SK-N-SH treated with all-trans-retinoic acid at 6 μM for 48 hours (cell line): ENCODE results near the gene CHMP1B.

Experiments
- ATAC-seq: fragments of 200-7000 bp; cut with Tn5 transposase; 3 replicates; pipeline ENCODE4 v1.9.1; 2020; ENCODE audit warnings: mild to moderate bottlenecking, moderate library complexity
- ARNTL ChIP-seq: fragments of 450-650 bp; formaldehyde crosslinking; IDR thresholded peaks from 2 replicates; pipeline ENCODE4 v1.5.0; 2020; ENCODE audit warnings: low read depth, mild to moderate bottlenecking, moderate library complexity, borderline replicate concordance
- BACH2 ChIP-seq: fragments of 250-450 bp; sonication (Bioruptor Pico); IDR thresholded peaks from 2 replicates; pipeline ENCODE4 v1.9.0; 2021; ENCODE audit warnings: mild to moderate bottlenecking, borderline replicate concordance
- CSDC2 ChIP-seq: fragments of 250-450 bp; sonication (Bioruptor Pico); IDR thresholded peaks from 2 replicates; pipeline ENCODE4 v1.5.0; 2020; ENCODE audit warnings: mild to moderate bottlenecking, moderate library complexity
- ESRRG ChIP-seq: fragments of 250-450 bp; sonication (Bioruptor Pico); IDR thresholded peaks from 2 replicates; pipeline ENCODE4 v1.6.1; 2021; ENCODE audit warnings: mild to moderate bottlenecking
- GLIS3 ChIP-seq: fragments of 250-450 bp; sonication (Bioruptor Pico); IDR thresholded peaks from 2 replicates; pipeline ENCODE4 v1.5.0; 2020; ENCODE audit warnings: mild to moderate bottlenecking, moderate library complexity
- ISL1 ChIP-seq: fragments of 250-450 bp; sonication (Bioruptor Pico); IDR thresholded peaks from 2 replicates; pipeline ENCODE4 v2.1.2; 2022; ENCODE audit warnings: mild to moderate bottlenecking, moderate library complexity
- OSR1 ChIP-seq: fragments of 250-450 bp; sonication (Bioruptor Pico); IDR thresholded peaks from 2 replicates; pipeline ENCODE4 v1.8.0; 2022; ENCODE audit warnings: moderate library complexity, mild to moderate bottlenecking, inconsistent platforms
- PPARA ChIP-seq: fragments of 250-450 bp; sonication (Bioruptor Pico); IDR thresholded peaks from 2 replicates; pipeline ENCODE4 v1.5.0; 2020; ENCODE audit warnings: mild to moderate bottlenecking, borderline replicate concordance
- RARB ChIP-seq: fragments of 250-450 bp; sonication (Bioruptor Pico); IDR thresholded peaks from 2 replicates; pipeline ENCODE4 v1.8.0; 2021; ENCODE audit warnings: mild to moderate bottlenecking, moderate library complexity
- SNAI2 ChIP-seq: fragments of 250-450 bp; sonication (Bioruptor Pico); IDR thresholded peaks from 2 replicates; pipeline ENCODE4 v1.5.0; 2020; ENCODE audit warnings: mild to moderate bottlenecking, moderate library complexity
- TCF4 ChIP-seq: fragments of 250-450 bp; sonication (Bioruptor Pico); IDR thresholded peaks from 2 replicates; pipeline ENCODE4 v1.8.0; 2021; ENCODE audit warnings: mild to moderate bottlenecking, moderate library complexity, borderline replicate concordance
- TOX ChIP-seq: fragments of 250-450 bp; sonication (Bioruptor Pico); IDR thresholded peaks from 2 replicates; pipeline ENCODE4 v1.8.0; 2021; ENCODE audit warnings: mild to moderate bottlenecking, moderate library complexity, borderline replicate concordance
- ZC3H10 ChIP-seq: fragments of 250-450 bp; sonication (Bioruptor Pico); IDR thresholded peaks from 2 replicates; pipeline ENCODE4 v1.5.1; 2021; ENCODE audit warnings: mild to moderate bottlenecking, moderate library complexity
- ZFP3 ChIP-seq: fragments of 250-450 bp; sonication (Bioruptor Pico); IDR thresholded peaks from 2 replicates; pipeline ENCODE4 v1.5.0; 2020; ENCODE audit warnings: mild to moderate bottlenecking, moderate library complexity
- ZFP30 ChIP-seq: fragments of 450-650 bp; formaldehyde crosslinking; IDR thresholded peaks from 2 replicates; pipeline ENCODE4 v1.5.0; 2022; ENCODE audit warnings: mild to moderate bottlenecking, moderate library complexity
- ZNF565 ChIP-seq: fragments of 450-650 bp; formaldehyde crosslinking; conservative IDR thresholded peaks from 2 replicates; pipeline ENCODE4 v1.5.0; 2020; ENCODE audit warnings: low read depth, mild to moderate bottlenecking, moderate library complexity
- ZNF70 ChIP-seq: fragments of 450-650 bp; formaldehyde crosslinking; IDR thresholded peaks from 2 replicates; pipeline ENCODE4 v1.5.0; 2020; ENCODE audit warnings: mild to moderate bottlenecking, moderate library complexity
- ZNF8 ChIP-seq: fragments of 450-650 bp; formaldehyde crosslinking; IDR thresholded peaks from 2 replicates; pipeline ENCODE4 v1.5.0; 2020; ENCODE audit warnings: mild to moderate bottlenecking, moderate library complexity
- TF ChIP-seq, protein P1 (sequence below): fragments of 250-450 bp; sonication (Bioruptor Pico); IDR thresholded peaks from 2 replicates; pipeline ENCODE4 v1.8.0; 2021; ENCODE audit warnings: low read depth, mild to moderate bottlenecking, moderate library complexity, borderline replicate concordance
- TF ChIP-seq, protein P2 (sequence below): fragments of 250-450 bp; sonication (Bioruptor Pico); IDR thresholded peaks from 2 replicates; pipeline ENCODE4 v1.5.0; 2020; ENCODE audit warnings: mild to moderate bottlenecking, moderate library complexity
- TF ChIP-seq, protein P3 (sequence below): fragments of 250-450 bp; sonication (Bioruptor Pico); IDR thresholded peaks from 2 replicates; pipeline ENCODE4 v1.5.1; 2021; ENCODE audit warnings: mild to moderate bottlenecking, moderate library complexity
- TF ChIP-seq, protein P4 (sequence below): fragments of 250-450 bp; sonication (Bioruptor Pico); IDR thresholded peaks from 2 replicates; pipeline ENCODE4 v1.8.0; 2020; ENCODE audit warnings: mild to moderate bottlenecking, moderate library complexity, borderline replicate concordance

Gene CHMP1B

DNA sequence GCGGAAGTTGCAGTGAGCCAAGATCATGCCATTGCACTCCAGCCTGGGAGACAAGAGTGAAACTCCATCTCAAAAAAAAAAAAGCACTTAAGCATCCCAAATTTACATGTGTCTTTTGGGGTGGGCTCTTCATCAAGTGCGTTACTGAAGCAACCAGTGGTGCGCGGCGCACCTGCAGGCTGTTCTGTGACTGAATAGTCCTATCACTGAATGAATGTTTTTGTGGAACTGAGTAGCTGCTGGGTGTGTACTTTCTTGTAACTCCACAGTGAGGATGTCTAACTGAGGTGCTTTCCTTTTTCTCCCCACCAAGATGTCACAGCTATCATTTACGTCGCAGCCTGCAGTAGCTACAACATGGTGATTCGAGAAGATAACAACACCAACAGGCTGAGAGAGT is 17.0 kb downstream of the CHMP1B start:
- TF ChIP-seq GLIS3 (CRISPR knock-in tag) (no peak), OSR1 (CRISPR knock-in tag) (no peak), BACH2 (CRISPR knock-in tag) (no peak)
- TF ChIP-seq, protein P1, sequence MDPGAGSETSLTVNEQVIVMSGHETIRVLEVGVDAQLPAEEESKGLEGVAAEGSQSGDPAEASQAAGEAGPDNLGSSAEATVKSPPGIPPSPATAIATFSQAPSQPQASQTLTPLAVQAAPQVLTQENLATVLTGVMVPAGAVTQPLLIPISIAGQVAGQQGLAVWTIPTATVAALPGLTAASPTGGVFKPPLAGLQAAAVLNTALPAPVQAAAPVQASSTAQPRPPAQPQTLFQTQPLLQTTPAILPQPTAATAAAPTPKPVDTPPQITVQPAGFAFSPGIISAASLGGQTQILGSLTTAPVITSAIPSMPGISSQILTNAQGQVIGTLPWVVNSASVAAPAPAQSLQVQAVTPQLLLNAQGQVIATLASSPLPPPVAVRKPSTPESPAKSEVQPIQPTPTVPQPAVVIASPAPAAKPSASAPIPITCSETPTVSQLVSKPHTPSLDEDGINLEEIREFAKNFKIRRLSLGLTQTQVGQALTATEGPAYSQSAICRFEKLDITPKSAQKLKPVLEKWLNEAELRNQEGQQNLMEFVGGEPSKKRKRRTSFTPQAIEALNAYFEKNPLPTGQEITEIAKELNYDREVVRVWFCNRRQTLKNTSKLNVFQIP (CRISPR knock-in tag), result no peak
- ATAC-seq, result no peak

DNA sequence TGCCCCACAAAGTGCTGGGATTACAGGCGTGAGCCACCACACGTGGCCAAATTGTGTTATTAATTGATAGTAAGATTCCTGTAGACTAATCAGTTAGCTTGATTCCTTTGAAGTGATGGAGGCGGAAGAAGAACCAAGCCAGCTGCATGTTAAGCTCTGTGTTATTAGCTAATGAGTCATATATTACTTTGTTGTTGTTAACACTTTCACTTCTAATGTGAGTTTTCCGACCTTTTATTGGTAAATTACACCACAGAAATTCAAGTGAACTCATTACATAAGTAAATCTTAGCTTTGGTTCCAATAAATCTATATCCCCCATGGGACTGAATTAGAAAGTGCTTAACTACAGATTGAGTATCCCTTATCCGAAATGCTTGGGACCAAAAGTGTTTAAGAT is 20.3 kb downstream of the CHMP1B start:
- no peak for TF ChIP-seq ESRRG (CRISPR knock-in tag)
- TF ChIP-seq OSR1 (CRISPR knock-in tag), result no peak
- TF ChIP-seq, all 23 proteins: peak for 0
- no peak for ATAC-seq

DNA sequence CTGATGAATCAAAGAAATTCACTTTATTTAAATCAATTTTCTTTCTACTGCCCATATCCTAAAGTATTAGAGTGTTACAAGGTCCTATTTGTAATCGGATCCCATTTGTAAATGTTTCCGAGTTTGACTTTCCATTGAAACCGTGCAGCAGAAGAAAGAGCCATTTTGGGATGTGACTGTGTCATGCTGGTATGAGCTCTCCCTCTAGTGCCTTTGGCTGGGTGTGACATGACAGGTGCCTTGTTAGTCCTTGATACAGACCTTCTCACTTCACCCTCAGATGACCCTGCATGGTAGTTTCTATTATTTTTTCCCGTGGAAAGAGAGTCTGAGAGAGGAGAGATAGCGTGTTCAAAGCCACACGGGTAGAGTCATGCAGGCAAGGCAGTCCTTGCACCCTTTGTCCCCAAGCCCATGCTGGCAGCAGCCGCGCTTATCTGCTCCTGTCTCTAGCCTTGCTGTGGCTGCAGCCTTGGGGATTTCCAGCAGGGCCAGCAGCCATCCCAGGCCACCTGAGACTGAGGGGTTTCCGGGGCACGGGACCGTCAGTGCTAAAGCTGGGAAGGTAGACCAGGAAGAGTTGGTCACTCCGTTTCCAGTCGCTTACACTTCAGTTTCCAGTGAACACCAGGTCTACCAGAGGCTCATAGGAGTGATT is 21.4 kb downstream of the CHMP1B start:
- peak; percentile 76 for ATAC-seq
- TF ChIP-seq ZNF70 (CRISPR knock-in tag), result no peak
- TF ChIP-seq ISL1 (CRISPR knock-in tag), result no peak
- no peak for TF ChIP-seq OSR1 (CRISPR knock-in tag)
- TF ChIP-seq, protein P2, sequence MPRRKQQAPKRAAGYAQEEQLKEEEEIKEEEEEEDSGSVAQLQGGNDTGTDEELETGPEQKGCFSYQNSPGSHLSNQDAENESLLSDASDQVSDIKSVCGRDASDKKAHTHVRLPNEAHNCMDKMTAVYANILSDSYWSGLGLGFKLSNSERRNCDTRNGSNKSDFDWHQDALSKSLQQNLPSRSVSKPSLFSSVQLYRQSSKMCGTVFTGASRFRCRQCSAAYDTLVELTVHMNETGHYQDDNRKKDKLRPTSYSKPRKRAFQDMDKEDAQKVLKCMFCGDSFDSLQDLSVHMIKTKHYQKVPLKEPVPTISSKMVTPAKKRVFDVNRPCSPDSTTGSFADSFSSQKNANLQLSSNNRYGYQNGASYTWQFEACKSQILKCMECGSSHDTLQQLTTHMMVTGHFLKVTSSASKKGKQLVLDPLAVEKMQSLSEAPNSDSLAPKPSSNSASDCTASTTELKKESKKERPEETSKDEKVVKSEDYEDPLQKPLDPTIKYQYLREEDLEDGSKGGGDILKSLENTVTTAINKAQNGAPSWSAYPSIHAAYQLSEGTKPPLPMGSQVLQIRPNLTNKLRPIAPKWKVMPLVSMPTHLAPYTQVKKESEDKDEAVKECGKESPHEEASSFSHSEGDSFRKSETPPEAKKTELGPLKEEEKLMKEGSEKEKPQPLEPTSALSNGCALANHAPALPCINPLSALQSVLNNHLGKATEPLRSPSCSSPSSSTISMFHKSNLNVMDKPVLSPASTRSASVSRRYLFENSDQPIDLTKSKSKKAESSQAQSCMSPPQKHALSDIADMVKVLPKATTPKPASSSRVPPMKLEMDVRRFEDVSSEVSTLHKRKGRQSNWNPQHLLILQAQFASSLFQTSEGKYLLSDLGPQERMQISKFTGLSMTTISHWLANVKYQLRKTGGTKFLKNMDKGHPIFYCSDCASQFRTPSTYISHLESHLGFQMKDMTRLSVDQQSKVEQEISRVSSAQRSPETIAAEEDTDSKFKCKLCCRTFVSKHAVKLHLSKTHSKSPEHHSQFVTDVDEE (CRISPR knock-in tag), result no peak
- TF ChIP-seq TCF4 (CRISPR knock-in tag), result no peak
- no peak for TF ChIP-seq GLIS3 (CRISPR knock-in tag)
- TF ChIP-seq ZFP3, result no peak
- TF ChIP-seq BACH2 (CRISPR knock-in tag), result no peak
- no peak for TF ChIP-seq SNAI2 (CRISPR knock-in tag)
- TF ChIP-seq ESRRG (CRISPR knock-in tag), result no peak
- TF ChIP-seq RARB, result no peak
- no peak for TF ChIP-seq TOX (CRISPR knock-in tag)
- TF ChIP-seq, protein P3, sequence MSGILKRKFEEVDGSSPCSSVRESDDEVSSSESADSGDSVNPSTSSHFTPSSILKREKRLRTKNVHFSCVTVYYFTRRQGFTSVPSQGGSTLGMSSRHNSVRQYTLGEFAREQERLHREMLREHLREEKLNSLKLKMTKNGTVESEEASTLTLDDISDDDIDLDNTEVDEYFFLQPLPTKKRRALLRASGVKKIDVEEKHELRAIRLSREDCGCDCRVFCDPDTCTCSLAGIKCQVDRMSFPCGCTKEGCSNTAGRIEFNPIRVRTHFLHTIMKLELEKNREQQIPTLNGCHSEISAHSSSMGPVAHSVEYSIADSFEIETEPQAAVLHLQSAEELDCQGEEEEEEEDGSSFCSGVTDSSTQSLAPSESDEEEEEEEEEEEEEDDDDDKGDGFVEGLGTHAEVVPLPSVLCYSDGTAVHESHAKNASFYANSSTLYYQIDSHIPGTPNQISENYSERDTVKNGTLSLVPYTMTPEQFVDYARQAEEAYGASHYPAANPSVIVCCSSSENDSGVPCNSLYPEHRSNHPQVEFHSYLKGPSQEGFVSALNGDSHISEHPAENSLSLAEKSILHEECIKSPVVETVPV (CRISPR knock-in tag), result no peak
- TF ChIP-seq ARNTL (CRISPR knock-in tag), result no peak
- TF ChIP-seq ZC3H10 (CRISPR knock-in tag), result no peak
- no peak for TF ChIP-seq CSDC2 (CRISPR knock-in tag)
- no peak for TF ChIP-seq ZNF8 (CRISPR knock-in tag)
- TF ChIP-seq PPARA (CRISPR knock-in tag), result no peak
- TF ChIP-seq ZNF565 (CRISPR knock-in tag), result no peak

DNA sequence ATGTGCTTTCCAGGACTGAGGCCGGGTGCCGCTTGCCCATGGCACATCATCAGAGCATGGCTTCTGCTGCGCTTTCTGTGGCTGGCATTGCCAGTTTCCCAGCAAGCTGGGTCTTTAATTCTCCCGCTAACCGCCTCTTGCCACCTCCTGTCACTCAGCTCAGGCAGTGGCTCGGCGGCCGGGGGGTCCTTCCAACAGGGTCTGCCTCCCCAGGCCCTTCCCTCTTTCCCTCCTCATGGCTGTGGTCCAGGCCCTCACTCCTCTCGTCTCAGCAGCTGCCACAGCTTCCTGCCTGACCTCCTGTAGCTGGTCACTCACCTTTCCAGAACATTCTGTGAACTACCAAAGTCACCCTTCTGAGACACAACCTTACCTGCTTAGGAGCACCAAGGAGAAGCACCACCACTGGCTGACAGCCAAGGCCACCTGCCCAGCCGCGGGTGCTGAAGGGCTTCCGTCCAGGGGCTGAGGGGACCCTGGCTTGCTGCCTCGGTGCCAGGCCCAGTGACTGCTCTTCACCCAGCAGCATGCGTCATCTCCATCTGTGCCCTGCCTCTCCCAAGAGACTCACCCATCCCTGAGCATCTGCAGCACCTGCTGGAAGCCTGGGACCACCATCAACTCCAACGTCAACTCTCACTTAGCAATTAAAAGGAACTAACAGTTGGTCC is 22.6 kb downstream of the CHMP1B start:
- no peak for TF ChIP-seq ZNF70 (CRISPR knock-in tag)
- TF ChIP-seq TOX (CRISPR knock-in tag), result no peak
- TF ChIP-seq, protein P4, sequence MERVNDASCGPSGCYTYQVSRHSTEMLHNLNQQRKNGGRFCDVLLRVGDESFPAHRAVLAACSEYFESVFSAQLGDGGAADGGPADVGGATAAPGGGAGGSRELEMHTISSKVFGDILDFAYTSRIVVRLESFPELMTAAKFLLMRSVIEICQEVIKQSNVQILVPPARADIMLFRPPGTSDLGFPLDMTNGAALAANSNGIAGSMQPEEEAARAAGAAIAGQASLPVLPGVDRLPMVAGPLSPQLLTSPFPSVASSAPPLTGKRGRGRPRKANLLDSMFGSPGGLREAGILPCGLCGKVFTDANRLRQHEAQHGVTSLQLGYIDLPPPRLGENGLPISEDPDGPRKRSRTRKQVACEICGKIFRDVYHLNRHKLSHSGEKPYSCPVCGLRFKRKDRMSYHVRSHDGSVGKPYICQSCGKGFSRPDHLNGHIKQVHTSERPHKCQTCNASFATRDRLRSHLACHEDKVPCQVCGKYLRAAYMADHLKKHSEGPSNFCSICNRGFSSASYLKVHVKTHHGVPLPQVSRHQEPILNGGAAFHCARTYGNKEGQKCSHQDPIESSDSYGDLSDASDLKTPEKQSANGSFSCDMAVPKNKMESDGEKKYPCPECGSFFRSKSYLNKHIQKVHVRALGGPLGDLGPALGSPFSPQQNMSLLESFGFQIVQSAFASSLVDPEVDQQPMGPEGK (CRISPR knock-in tag), result no peak
- TF ChIP-seq ZC3H10 (CRISPR knock-in tag), result no peak
- TF ChIP-seq, protein P1 (CRISPR knock-in tag), result no peak
- TF ChIP-seq, protein P2 (CRISPR knock-in tag), result no peak
- TF ChIP-seq ZNF565 (CRISPR knock-in tag), result no peak
- no peak for TF ChIP-seq ZFP30 (CRISPR knock-in tag)
- no peak for TF ChIP-seq ZFP3
- TF ChIP-seq PPARA (CRISPR knock-in tag), result no peak
- TF ChIP-seq RARB, result no peak
- TF ChIP-seq ESRRG (CRISPR knock-in tag), result no peak
- TF ChIP-seq ZNF8 (CRISPR knock-in tag), result no peak
- TF ChIP-seq SNAI2 (CRISPR knock-in tag), result no peak

More for the DNA sequence above, 22.6 kb downstream of the CHMP1B start:
- ATAC-seq, result no peak
